ENCODE data around the gene ZBTB43. TPM values are rescaled to one million over a fixed set of nuclear protein-coding genes. Genes with fewer than 3 reads are reported as not detected.
"Not testable (repeated sequence)": the region's sequence is repeated elsewhere in the genome, so short reads cannot be mapped to it uniquely, and the experiment has no call there.

ZBTB43 gene
- total RNA-seq, 1 donor from 2014 or later, result 22.3 TPM

DNA sequence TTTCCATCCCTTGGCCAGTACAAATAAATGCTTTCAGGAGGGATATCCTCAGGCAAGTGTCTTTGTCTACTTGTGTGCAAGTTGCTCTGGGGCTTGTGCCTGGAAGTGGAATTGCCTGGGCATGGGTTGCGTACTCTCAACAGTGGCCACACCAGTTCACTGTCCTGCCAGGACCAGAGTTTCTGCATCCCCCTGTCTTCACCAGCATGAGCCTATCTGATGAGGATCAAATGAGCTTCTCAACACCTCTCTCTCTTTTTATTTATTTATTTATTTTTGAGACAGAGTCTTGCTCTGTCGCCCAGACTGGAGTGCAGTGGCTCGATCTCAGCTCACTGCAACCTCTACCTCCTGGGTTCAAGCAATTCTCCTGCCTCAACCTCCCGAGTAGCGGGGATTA is 26.1 kb upstream of the ZBTB43 start:
- H3K4me3 Mint-ChIP-seq (ENCODE audit: low read depth); H3K4me1 Mint-ChIP-seq (ENCODE audit: low read depth); DNase-seq (ENCODE audit: low spot score); intact Hi-C loops (cut with micrococcal nuclease); H3K9me3 Mint-ChIP-seq; H3K36me3 Mint-ChIP-seq (ENCODE audit: low read depth); H3K27ac Mint-ChIP-seq: not testable (repeated sequence)
- peaks cover 25% of the 10 kb centered on the region for H3K27me3 Mint-ChIP-seq (ENCODE audit: low read depth)

DNA sequence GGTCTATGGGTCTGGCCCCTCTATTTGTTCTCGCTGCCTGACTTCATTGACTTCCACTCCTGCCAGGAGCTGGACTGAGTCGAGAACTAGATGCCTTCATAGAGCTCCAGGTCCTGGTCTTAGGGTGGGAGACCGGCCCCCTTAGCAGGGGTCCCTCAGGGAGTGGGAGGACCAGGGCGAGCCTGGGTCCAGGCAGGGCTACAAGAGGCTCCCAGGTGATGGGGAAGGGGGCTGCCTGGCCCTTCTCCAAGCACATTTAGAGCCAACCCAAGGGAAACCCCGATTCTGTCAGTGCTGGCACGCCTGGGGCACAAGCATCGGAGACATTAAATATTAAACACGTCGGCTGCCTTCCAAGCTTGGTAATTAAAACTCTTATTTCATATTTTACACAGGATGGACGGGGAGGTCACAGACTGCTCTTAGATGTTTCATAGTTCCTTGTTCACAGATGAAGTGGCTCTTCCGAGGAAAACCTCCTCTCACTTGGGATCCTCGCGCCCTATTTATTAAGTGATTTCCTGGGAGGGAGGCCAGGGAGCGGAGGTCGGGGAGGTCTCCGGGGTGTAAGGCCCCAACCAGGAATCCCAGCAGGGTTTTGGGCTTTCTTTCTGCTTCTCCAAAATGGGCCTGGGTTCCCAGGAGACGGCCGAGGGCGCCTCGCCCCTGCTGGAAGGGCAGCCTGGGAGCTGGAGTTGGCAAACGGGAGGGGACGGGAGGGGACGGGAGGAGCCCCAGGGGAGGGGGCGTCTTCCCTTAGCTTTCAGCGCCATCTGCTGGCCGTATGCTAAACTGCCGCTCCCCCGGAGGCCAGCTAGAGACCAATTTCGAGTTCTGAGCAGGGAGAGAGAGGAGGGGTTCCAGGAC is 23.4 kb upstream of the ZBTB43 start:
- intact Hi-C loops (cut with micrococcal nuclease), result loop anchor here (1.0 to 5.0 kb wide), 2 partner anchors 76 to 169 kb away; partner anchors contain the start of gene LMX1B
- Mint-ChIP-seq H3K9me3 (no peaks in the 10 kb centered on the region), H3K4me1 (ENCODE audit: low read depth) (no peaks in the 10 kb centered on the region), H3K27me3 (ENCODE audit: low read depth) (peaks cover 14% of the 10 kb centered on the region), H3K27ac (no peak overlapping the region), H3K4me3 (ENCODE audit: low read depth) (no peak overlapping the region), H3K36me3 (ENCODE audit: low read depth) (no peaks in the 10 kb centered on the region)
- DNase-seq (ENCODE audit: low spot score), result peak; percentile 65

DNA sequence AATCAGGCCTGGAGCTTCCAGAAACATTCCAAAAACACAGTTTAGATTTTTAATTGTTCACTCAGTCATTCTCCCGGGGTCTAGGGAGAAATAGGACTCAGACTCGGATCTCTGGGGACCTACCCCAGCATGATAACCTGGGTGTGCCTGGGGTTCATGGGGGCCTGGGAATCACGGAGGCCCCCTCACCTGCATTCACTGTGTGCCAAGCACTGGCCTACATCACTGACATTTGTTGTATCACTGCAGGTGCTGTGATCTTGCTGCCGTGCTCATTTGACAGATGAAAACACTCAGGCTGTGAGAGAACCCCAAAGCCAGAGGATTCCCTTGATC is 22.8 kb upstream of the ZBTB43 start:
- Mint-ChIP-seq H3K27ac (no peak overlapping the region), H3K4me3 (ENCODE audit: low read depth) (no peak overlapping the region), H3K27me3 (ENCODE audit: low read depth) (peaks cover 20% of the 10 kb centered on the region), H3K4me1 (ENCODE audit: low read depth) (no peaks in the 10 kb centered on the region), H3K36me3 (ENCODE audit: low read depth) (no peaks in the 10 kb centered on the region), H3K9me3 (no peaks in the 10 kb centered on the region)
- DNase-seq (ENCODE audit: low spot score), result no peak
- intact Hi-C loops (cut with micrococcal nuclease), result loop anchor here (5.0 kb wide), 1 partner anchor 170 kb away; the partner anchor contains the start of gene LMX1B

DNA sequence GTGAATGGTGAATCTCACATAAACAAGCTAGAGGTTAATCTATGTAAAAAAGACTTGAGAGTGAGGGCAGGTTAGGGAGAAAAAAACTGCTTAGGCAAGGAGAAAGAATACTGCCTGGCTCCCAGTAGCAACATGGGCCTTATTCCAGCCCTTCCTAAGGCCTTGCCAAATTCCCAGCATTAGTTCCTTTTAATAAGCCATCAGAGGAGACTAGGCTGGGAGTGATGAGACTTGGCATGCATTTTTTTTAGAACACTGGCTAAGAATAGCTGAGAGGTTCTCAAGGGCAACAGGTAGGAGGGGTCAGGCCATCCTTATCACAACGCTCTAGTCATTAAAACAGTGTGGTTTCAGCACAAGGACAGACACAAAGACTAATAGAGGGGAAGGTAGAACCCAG is 20.9 kb upstream of the ZBTB43 start:
- DNase-seq (ENCODE audit: low spot score), result no peak
- H3K4me3 Mint-ChIP-seq (ENCODE audit: low read depth), result no peak overlapping the region
- H3K27me3 Mint-ChIP-seq (ENCODE audit: low read depth), result peaks cover 22% of the 10 kb centered on the region
- H3K4me1 Mint-ChIP-seq (ENCODE audit: low read depth), result peaks cover 6% of the 10 kb centered on the region
- no peak overlapping the region for H3K27ac Mint-ChIP-seq
- H3K9me3 Mint-ChIP-seq, result no peaks in the 10 kb centered on the region
- no peaks in the 10 kb centered on the region for H3K36me3 Mint-ChIP-seq (ENCODE audit: low read depth)
- intact Hi-C loops (cut with micrococcal nuclease), result loop anchor here (5.0 kb wide), 1 partner anchor 172 kb away; the partner anchor contains the start of gene LMX1B

DNA sequence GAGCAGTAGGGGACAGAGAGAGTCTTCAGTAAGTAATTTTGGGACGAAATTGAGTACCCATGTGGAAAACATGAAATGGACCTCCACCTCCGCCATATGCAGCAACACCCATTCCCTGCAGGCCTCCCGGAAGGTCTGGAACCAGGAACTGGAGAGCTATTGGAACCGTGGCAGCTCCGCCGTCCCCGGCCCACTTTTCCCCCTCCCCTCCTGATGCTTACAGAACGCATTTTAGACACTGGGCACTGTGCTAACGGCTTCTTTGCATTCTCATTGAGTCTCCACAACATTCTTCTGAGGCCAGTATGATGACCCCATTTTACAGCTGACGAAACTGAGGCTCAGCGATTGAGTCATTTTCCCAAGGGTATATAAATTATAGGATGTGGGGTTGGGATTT is 20.4 kb upstream of the ZBTB43 start:
- no peak overlapping the region for H3K4me3 Mint-ChIP-seq (ENCODE audit: low read depth)
- intact Hi-C loops (cut with micrococcal nuclease), result loop anchor here (5.0 kb wide), 1 partner anchor 172 kb away; the partner anchor contains the start of gene LMX1B

GRCh38 chr9:126784841-126785240 is 20.0 kb upstream of the ZBTB43 start:
- not testable (repeated sequence) for H3K9me3 Mint-ChIP-seq; H3K36me3 Mint-ChIP-seq (ENCODE audit: low read depth)
- peaks cover 25% of the 10 kb centered on the region for H3K27me3 Mint-ChIP-seq (ENCODE audit: low read depth)

More for the DNA sequence above, 20.4 kb upstream of the ZBTB43 start:
- DNase-seq (ENCODE audit: low spot score), result no peak
- Mint-ChIP-seq H3K27me3 (ENCODE audit: low read depth) (peaks cover 22% of the 10 kb centered on the region), H3K4me1 (ENCODE audit: low read depth) (peaks cover 6% of the 10 kb centered on the region), H3K27ac (no peak overlapping the region), H3K9me3 (no peaks in the 10 kb centered on the region), H3K36me3 (ENCODE audit: low read depth) (no peaks in the 10 kb centered on the region)

DNA sequence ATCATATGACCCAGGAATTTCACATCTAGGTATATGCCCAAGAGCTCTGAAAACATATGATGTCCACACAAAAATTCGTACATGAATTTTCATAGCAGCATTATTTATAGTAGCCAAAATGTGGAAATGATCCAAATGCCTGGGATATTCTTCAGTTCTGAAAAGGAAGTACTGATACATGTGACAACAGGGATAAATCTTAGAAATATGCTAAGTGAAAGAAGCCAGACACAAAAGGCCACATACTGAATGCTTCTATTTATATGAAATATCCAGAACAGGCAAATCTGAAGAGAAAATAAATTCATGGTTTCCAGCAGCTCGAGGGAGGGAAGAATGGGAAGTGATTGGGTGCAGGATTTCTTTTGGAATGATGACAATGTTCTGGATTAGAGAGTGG is 16.8 kb upstream of the ZBTB43 start:
- H3K27ac Mint-ChIP-seq, result no peak overlapping the region
- H3K27me3 Mint-ChIP-seq (ENCODE audit: low read depth), result peaks cover 36% of the 10 kb centered on the region
- H3K9me3 Mint-ChIP-seq, result no peaks in the 10 kb centered on the region
- intact Hi-C loops (cut with micrococcal nuclease), result no loop called here
- H3K36me3 Mint-ChIP-seq (ENCODE audit: low read depth), result no peaks in the 10 kb centered on the region
- no peak overlapping the region for H3K4me3 Mint-ChIP-seq (ENCODE audit: low read depth)
- H3K4me1 Mint-ChIP-seq (ENCODE audit: low read depth), result peaks cover 6% of the 10 kb centered on the region
- DNase-seq (ENCODE audit: low spot score), result no peak

More at GRCh38 chr9:126784841-126785240, 20.0 kb upstream of the ZBTB43 start:
- not testable (repeated sequence) for H3K4me1 Mint-ChIP-seq (ENCODE audit: low read depth); H3K4me3 Mint-ChIP-seq (ENCODE audit: low read depth); H3K27ac Mint-ChIP-seq; DNase-seq (ENCODE audit: low spot score)
- intact Hi-C loops (cut with micrococcal nuclease), result loop anchor here (5.0 kb wide), 1 partner anchor 173 kb away; the partner anchor contains the start of gene LMX1B

DNA sequence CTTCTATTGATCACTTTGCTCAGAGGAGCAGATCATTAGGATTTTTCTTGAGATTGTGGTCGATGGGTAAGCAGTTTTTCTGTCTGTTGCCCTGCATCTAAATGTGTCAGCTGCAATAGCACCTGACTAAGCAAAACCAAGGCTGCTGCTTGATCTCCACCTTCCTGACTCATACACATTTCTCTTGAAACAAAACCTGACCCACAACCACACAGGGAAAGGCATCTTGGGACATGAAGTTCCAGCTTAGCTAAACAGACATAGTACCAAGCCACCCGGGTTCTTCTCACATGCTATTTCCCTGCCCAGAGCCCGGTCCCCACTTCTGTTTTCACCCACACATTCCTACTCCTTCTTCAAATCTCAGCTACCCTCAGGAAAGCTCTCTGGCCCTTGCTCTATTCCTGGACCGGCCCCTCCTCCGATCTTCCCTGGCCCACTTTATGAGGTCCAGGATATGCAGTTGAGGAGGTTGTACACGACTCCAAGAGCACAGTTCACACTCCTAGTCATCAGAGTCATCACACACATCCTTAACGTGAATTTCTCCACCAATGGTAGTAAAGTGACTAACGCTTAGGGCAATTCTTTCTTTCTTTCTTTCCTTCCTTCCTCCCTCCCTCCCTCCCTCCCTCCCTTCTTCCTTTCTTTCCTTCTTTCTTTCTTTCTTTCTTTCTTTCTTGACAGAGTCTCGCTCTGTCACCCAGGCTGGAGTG is 16.0 kb upstream of the ZBTB43 start:
- DNase-seq (ENCODE audit: low spot score), result no peak

GRCh38 chr9:126790561-126790960 is 14.3 kb upstream of the ZBTB43 start:
- no peak for DNase-seq (ENCODE audit: low spot score)
- Mint-ChIP-seq H3K9me3 (no peaks in the 10 kb centered on the region), H3K4me1 (ENCODE audit: low read depth) (peaks cover 6% of the 10 kb centered on the region), H3K27ac (no peak overlapping the region), H3K4me3 (ENCODE audit: low read depth) (no peak overlapping the region), H3K36me3 (ENCODE audit: low read depth) (no peaks in the 10 kb centered on the region), H3K27me3 (ENCODE audit: low read depth) (peaks cover 35% of the 10 kb centered on the region)
- intact Hi-C loops (cut with micrococcal nuclease), result no loop called here

More for the DNA sequence above, 16.0 kb upstream of the ZBTB43 start:
- Mint-ChIP-seq H3K9me3 (no peaks in the 10 kb centered on the region), H3K27ac (no peak overlapping the region), H3K4me3 (ENCODE audit: low read depth) (no peak overlapping the region), H3K4me1 (ENCODE audit: low read depth) (peaks cover 6% of the 10 kb centered on the region), H3K36me3 (ENCODE audit: low read depth) (no peaks in the 10 kb centered on the region), H3K27me3 (ENCODE audit: low read depth) (peaks cover 35% of the 10 kb centered on the region)
- intact Hi-C loops (cut with micrococcal nuclease), result no loop called here

GRCh38 chr9:126791406-126792230 is 13.2 kb upstream of the ZBTB43 start:
- intact Hi-C loops (cut with micrococcal nuclease), result no loop called here
- Mint-ChIP-seq H3K27me3 (ENCODE audit: low read depth) (peaks cover 33% of the 10 kb centered on the region), H3K9me3 (no peaks in the 10 kb centered on the region)

GRCh38 chr9:126793686-126794417 is 11.0 kb upstream of the ZBTB43 start:
- H3K4me1 Mint-ChIP-seq (ENCODE audit: low read depth), result peaks cover 2% of the 10 kb centered on the region

More at GRCh38 chr9:126791406-126792230, 13.2 kb upstream of the ZBTB43 start:
- DNase-seq (ENCODE audit: low spot score), result no peak
- no peaks in the 10 kb centered on the region for H3K36me3 Mint-ChIP-seq (ENCODE audit: low read depth)
- H3K4me3 Mint-ChIP-seq (ENCODE audit: low read depth), result no peak overlapping the region
- peaks cover 6% of the 10 kb centered on the region for H3K4me1 Mint-ChIP-seq (ENCODE audit: low read depth)
- no peak overlapping the region for H3K27ac Mint-ChIP-seq

DNA sequence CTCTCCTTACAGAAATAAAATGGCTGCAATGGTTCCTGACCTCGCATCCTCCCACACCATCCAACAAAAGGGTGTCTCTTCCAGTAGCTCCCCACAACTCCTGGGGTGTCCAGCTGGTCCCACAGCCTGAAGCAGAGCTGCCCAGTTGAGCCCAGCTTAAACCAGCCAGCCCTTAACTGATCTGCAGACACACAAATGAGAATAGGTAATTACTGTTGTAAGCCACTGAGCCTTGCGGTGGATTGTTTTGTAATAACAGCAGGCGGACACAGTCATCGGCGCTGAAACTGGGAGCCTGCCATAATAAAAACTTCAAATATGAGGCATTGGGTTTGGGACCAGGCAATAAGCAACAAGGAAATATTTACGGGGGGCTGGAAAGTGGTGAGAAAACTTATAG is 10.4 kb upstream of the ZBTB43 start:
- intact Hi-C loops (cut with micrococcal nuclease), result no loop called here
- Mint-ChIP-seq H3K4me3 (ENCODE audit: low read depth) (no peak overlapping the region), H3K27me3 (ENCODE audit: low read depth) (peaks cover 24% of the 10 kb centered on the region), H3K4me1 (ENCODE audit: low read depth) (peaks cover 1% of the 10 kb centered on the region), H3K9me3 (no peaks in the 10 kb centered on the region), H3K36me3 (ENCODE audit: low read depth) (no peaks in the 10 kb centered on the region), H3K27ac (no peak overlapping the region)
- no peak for DNase-seq (ENCODE audit: low spot score)

More at GRCh38 chr9:126793686-126794417, 11.0 kb upstream of the ZBTB43 start:
- H3K27me3 Mint-ChIP-seq (ENCODE audit: low read depth), result peaks cover 26% of the 10 kb centered on the region
- H3K9me3 Mint-ChIP-seq, result no peaks in the 10 kb centered on the region
- H3K4me3 Mint-ChIP-seq (ENCODE audit: low read depth), result no peak overlapping the region
- no peak for DNase-seq (ENCODE audit: low spot score)
- no peaks in the 10 kb centered on the region for H3K36me3 Mint-ChIP-seq (ENCODE audit: low read depth)
- H3K27ac Mint-ChIP-seq, result no peak overlapping the region
- intact Hi-C loops (cut with micrococcal nuclease), result no loop called here

Measured in activated T-helper 2 cell treated with anti-CD3 and anti-CD28 coated beads, Interferon-gamma antibody, Interleukin-2, Interleukin-4, amounts not matched to agents 10 μg/mL and 5 μg/mL and 100 μg/mL, durations not matched to agents 14 hours and 24 hours and 36 hours (primary cell).